ENCODE results near the gene C1orf185.

C1orf185 gene

GRCh38 chr1:51192213-51192843 is 90.3 kb downstream of the C1orf185 start:
- in situ Hi-C loops (cut with MboI; ENCODE audit: low pct_unique_long_range_greater_than_20kb, low sequenced_read_pairs, unreplicated experiment), result loop anchor here (25.0 kb wide), 1 partner anchor 330 kb away; no protein-coding TSS in a partner anchor
- DNase-seq (ENCODE audit: low spot score), result peak; percentile 50
- peak; percentile 78 for TF ChIP-seq CTCF (IDR thresholded peaks at IDR 0.05; ENCODE audit: extremely low read depth, insufficient read depth, missing control alignments)

- in situ Hi-C loops (cut with MboI; ENCODE audit: low pct_unique_long_range_greater_than_20kb, low sequenced_read_pairs, unreplicated experiment), result loop anchor here (25.0 kb wide), 1 partner anchor 331 kb away; no protein-coding TSS in a partner anchor
Measured at GRCh38 chr1:51193564-51193963, 91.5 kb downstream of the C1orf185 start.

More at GRCh38 chr1:51193564-51193963, 91.5 kb downstream of the C1orf185 start:
- TF ChIP-seq CTCF (IDR thresholded peaks at IDR 0.05; ENCODE audit: extremely low read depth, insufficient read depth, missing control alignments), result no peak
- no peak for DNase-seq (ENCODE audit: low spot score)

Measured in GM13977 (cell line).